OCI-LY7 (cell line): ENCODE results near the gene RADIL. TPM values are rescaled to one million over a fixed set of nuclear protein-coding genes. Genes with fewer than 3 reads are reported as not detected.

Source experiments
- BruUV-seq: library from RNA; stranded (reverse); fragments of 400-500 nt; replicated peaks from 2 replicates; lab custom pipeline; 2021; lab: Mats Ljungman, UMichigan
- CTCF ChIA-PET: fragments of 300-600 bp; sonication (Branson Sonifier 250); formaldehyde crosslinking; loops from one replicate; lab custom pipeline; 2022; ENCODE audit warnings: antibody characterized with exemption; ENCODE audit not compliant: unreplicated experiment; lab: Charles Lee
- POLR2A ChIA-PET: fragments of 300-600 bp; sonication (Branson Sonifier 250); formaldehyde crosslinking; loops from one replicate; lab custom pipeline; 2022; ENCODE audit warnings: antibody characterized with exemption; lab: Charles Lee
- DNase-seq: peaks from one replicate; pipeline ENCODE4 v3.0.0-alpha.2; 2015; ENCODE audit warnings: low spot score
- H2AFZ ChIP-seq: fragments of 200-600 bp; sonication (generic), shearing (Covaris generic); 2 replicates; pipeline ENCODE4 v1.6.1; 2014; ENCODE audit warnings: mild to moderate bottlenecking, antibody characterized with exemption, low read length, moderate library complexity
- H3K27ac ChIP-seq: fragments of 200-600 bp; sonication (generic); 2 replicates; pipeline ENCODE4 v1.5.1; 2014; ENCODE audit warnings: mixed run types, low read depth, mild to moderate bottlenecking, moderate library complexity, low read length, inconsistent platforms; ENCODE audit not compliant: poor library complexity, severe bottlenecking
- H3K36me3 ChIP-seq: fragments of 200-600 bp; sonication (generic); 2 replicates; pipeline ENCODE4 v1.6.1; 2014; ENCODE audit warnings: mild to moderate bottlenecking, antibody characterized with exemption, low read length, moderate library complexity, mixed read lengths; ENCODE audit not compliant: insufficient read depth
- H3K4me1 ChIP-seq: fragments of 200-600 bp; sonication (generic); 2 replicates; pipeline ENCODE4 v1.5.1; 2014; ENCODE audit warnings: mild to moderate bottlenecking, low read length; ENCODE audit not compliant: insufficient read depth, poor library complexity, severe bottlenecking
- H3K4me2 ChIP-seq: fragments of 200-600 bp; sonication (generic); 2 replicates; pipeline ENCODE4 v1.6.1; 2014; ENCODE audit warnings: mild to moderate bottlenecking, low read length
- H3K4me3 ChIP-seq: fragments of 200-600 bp; sonication (generic); 2 replicates; pipeline ENCODE4 v1.5.1; 2014; ENCODE audit warnings: mild to moderate bottlenecking, low read depth, low read length; ENCODE audit not compliant: poor library complexity, severe bottlenecking
- H3K79me2 ChIP-seq: fragments of 200-600 bp; sonication (generic); 2 replicates; pipeline ENCODE4 v1.6.1; 2016; ENCODE audit warnings: low read depth, mild to moderate bottlenecking, low read length, moderate library complexity, mixed read lengths; ENCODE audit not compliant: insufficient read depth
- H3K9me2 ChIP-seq: fragments of 200-600 bp; sonication (generic); 2 replicates; pipeline ENCODE4 v1.6.1; 2016; ENCODE audit warnings: mild to moderate bottlenecking, low read length, mixed read lengths; ENCODE audit not compliant: insufficient read depth
- H3K9me3 ChIP-seq: fragments of 200-600 bp; sonication (generic); 2 replicates; pipeline ENCODE4 v1.6.1; 2014; ENCODE audit warnings: mild to moderate bottlenecking, mixed run types, low read length, mixed read lengths
- H4K20me1 ChIP-seq: fragments of 200-600 bp; sonication (generic); 2 replicates; pipeline ENCODE4 v1.6.1; 2014; ENCODE audit warnings: mild to moderate bottlenecking, antibody characterized with exemption, low read length, moderate library complexity, mixed read lengths; ENCODE audit not compliant: insufficient read depth
- EZH2phosphoT487 ChIP-seq: fragments of 200-600 bp; sonication (generic); IDR thresholded peaks from 2 replicates; pipeline ENCODE4 v1.6.1; 2018; ENCODE audit warnings: low read depth, borderline replicate concordance, mild to moderate bottlenecking, mixed run types, antibody characterized with exemption, low read length, moderate library complexity, mixed read lengths
- intact Hi-C: fragments of 100-400 bp; cut with micrococcal nuclease; formaldehyde crosslinking; loops from one replicate; pipeline ENCODE4 v1.10.0; 2022; ENCODE audit not compliant: unreplicated experiment
- total RNA-seq, 2 experiments: library from RNA; depleted of rRNA in 1 of 2; stranded (reverse); fragments of >200 nt in 1 of 2; shearing (Covaris generic) in 1 of 2; gene quantifications; 2 replicates each; pipeline ENCODE4 v1.2.3, GENCODE V29; 2014 to 2022
- TF ChIP-seq, protein P1 (sequence below): fragments of 200-600 bp; sonication (generic); conservative IDR thresholded peaks from 2 replicates; pipeline ENCODE4 v1.5.1; 2014; ENCODE audit warnings: mild to moderate bottlenecking, antibody characterized with exemption, low read length, moderate library complexity, mixed read lengths

RADIL gene
- total RNA-seq, 2 experiments from 2014 or later = 0.34 TPM; not detected in 1

DNA sequence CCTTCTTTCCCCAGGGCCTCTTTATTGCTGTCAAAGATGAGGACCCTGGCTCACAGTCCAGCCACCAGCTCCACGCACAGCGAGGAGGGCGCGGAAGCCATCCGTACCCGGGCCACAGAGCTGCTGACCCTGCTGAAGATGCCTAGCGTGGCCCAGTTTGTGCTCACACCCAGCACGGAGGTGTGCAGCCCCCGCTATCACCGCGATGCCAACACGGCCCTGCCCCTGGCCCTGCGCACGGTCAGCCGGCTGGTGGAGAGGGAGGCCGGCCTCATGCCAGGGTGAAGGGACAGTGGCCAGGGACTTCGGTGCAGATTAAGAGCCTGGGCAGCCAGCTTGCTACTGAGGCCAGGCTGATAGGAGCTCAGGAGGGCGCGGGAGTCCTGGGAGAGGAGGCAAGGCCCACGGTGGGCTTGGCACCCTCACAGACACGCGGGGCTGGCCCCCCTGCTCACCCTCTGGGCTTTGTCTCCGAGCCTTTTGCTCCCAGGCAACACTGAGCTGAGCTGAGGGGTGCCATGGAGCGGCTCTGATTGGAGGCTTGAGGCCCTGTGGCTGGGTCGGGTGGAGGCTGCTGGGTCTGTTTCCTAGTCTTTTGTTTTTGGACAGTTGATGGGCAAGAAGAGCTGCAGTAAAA, 92.3 kb downstream of the RADIL start:
- no peak for DNase-seq
- intact Hi-C loops = no loop called here
- CTCF ChIA-PET = no interaction called here

GRCh38 chr7:4790516-4790991, 93.0 kb downstream of the RADIL start:
- no peak for DNase-seq
- Histone ChIP-seq H3K9me2 (no peaks in the 10 kb centered on the region), H3K79me2 (no peaks in the 10 kb centered on the region), H3K4me3 (no peak overlapping the region), H3K27ac (no peak overlapping the region), H3K4me2 (no peak overlapping the region), H3K4me1 (no peaks in the 10 kb centered on the region), H4K20me1 (no peaks in the 10 kb centered on the region), H3K36me3 (peaks cover 17% of the 10 kb centered on the region), H2AFZ (no peak overlapping the region), H3K9me3 (no peaks in the 10 kb centered on the region)
- TF ChIP-seq EZH2phosphoT487 = no peak
- TF ChIP-seq, protein P1, sequence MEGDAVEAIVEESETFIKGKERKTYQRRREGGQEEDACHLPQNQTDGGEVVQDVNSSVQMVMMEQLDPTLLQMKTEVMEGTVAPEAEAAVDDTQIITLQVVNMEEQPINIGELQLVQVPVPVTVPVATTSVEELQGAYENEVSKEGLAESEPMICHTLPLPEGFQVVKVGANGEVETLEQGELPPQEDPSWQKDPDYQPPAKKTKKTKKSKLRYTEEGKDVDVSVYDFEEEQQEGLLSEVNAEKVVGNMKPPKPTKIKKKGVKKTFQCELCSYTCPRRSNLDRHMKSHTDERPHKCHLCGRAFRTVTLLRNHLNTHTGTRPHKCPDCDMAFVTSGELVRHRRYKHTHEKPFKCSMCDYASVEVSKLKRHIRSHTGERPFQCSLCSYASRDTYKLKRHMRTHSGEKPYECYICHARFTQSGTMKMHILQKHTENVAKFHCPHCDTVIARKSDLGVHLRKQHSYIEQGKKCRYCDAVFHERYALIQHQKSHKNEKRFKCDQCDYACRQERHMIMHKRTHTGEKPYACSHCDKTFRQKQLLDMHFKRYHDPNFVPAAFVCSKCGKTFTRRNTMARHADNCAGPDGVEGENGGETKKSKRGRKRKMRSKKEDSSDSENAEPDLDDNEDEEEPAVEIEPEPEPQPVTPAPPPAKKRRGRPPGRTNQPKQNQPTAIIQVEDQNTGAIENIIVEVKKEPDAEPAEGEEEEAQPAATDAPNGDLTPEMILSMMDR = no peak
- BruUV-seq = no TSS peak
- intact Hi-C loops = no loop called here
- CTCF ChIA-PET = no interaction called here
- POLR2A ChIA-PET = no interaction called here

More for the DNA sequence above, 92.3 kb downstream of the RADIL start:
- Histone ChIP-seq H3K4me3 (no peak overlapping the region), H3K9me3 (no peaks in the 10 kb centered on the region), H3K36me3 (peaks cover 17% of the 10 kb centered on the region), H3K27ac (no peak overlapping the region), H3K79me2 (no peaks in the 10 kb centered on the region), H3K4me1 (no peaks in the 10 kb centered on the region), H3K9me2 (no peaks in the 10 kb centered on the region), H2AFZ (no peak overlapping the region), H4K20me1 (no peaks in the 10 kb centered on the region), H3K4me2 (no peak overlapping the region)
- no peak for TF ChIP-seq EZH2phosphoT487
- TF ChIP-seq, protein P1 = no peak
- no TSS peak for BruUV-seq
- POLR2A ChIA-PET = no interaction called here

DNA sequence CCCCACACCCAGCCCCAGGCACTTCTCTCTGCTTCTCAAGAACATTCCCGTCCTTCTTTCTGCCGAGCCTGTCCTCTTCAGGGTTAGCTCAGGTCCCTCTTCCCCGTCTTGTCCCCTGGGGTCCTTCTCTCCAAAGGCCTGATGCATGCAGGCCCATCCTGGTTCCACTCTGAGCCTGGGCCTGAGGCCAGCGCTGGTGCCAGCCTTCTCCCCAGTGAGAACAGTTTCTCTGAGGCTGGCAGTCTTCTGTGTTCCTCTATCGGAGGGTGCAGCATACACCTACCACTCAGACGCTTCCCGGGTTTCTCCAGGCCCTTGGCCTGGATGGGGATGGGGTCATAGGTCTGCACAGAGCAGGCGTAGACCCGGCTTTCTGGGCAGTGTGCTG, 93.4 kb downstream of the RADIL start:
- Histone ChIP-seq H3K27ac (no peak overlapping the region), H3K4me2 (no peak overlapping the region), H3K9me2 (no peaks in the 10 kb centered on the region), H3K79me2 (no peaks in the 10 kb centered on the region), H4K20me1 (no peaks in the 10 kb centered on the region), H2AFZ (no peak overlapping the region), H3K4me3 (no peak overlapping the region), H3K9me3 (no peaks in the 10 kb centered on the region), H3K4me1 (no peaks in the 10 kb centered on the region), H3K36me3 (peaks cover 17% of the 10 kb centered on the region)
- DNase-seq = no peak
- ChIA-PET POLR2A (no interaction called here), CTCF (no interaction called here)
- BruUV-seq = no TSS peak
- no peak for TF ChIP-seq EZH2phosphoT487
- TF ChIP-seq, protein P1 = no peak
- intact Hi-C loops = no loop called here
